ENCODE results near the gene NOP58.
A peak's percentile ranks its signal among the peaks of the same experiment; 100 is the strongest.
"Not testable (repeated sequence)": the region's sequence is repeated elsewhere in the genome, so short reads cannot be mapped to it uniquely, and the experiment has no call there.

The NOP58 gene

GRCh38 chr2:202265467-202266277, at the start of gene NOP58:
TSS of gene NOP58 (plus strand) at chr2:202265763. CDS start at chr2:202265942, 179 bp downstream.
- DNase-seq (ENCODE audit: low spot score), result peak; percentile 92

- DNase-seq (ENCODE audit: low spot score), result no peak
Observed at GRCh38 chr2:202221873-202222272, 43.7 kb upstream of the NOP58 start.

- DNase-seq (ENCODE audit: low spot score), result peak; percentile 40
Observed at GRCh38 chr2:202237787-202238233, 27.8 kb upstream of the NOP58 start.

GRCh38 chr2:202238234-202239197, 27.0 kb upstream of the NOP58 start, which contains the start of gene SUMO1:
TSS of gene SUMO1 (minus strand) at chr2:202238597. CDS start at chr2:202238451, 146 bp downstream.
- peak; percentile 78 for DNase-seq (ENCODE audit: low spot score)

- DNase-seq (ENCODE audit: low spot score), result not testable (repeated sequence)
Observed at GRCh38 chr2:202247710-202248109, 17.9 kb upstream of the NOP58 start.

- peak; percentile 66 for DNase-seq (ENCODE audit: low spot score)
Observed at GRCh38 chr2:202249521-202250253, 15.9 kb upstream of the NOP58 start.

- no peak for DNase-seq (ENCODE audit: low spot score)
Observed at GRCh38 chr2:202251494-202251893, 14.1 kb upstream of the NOP58 start.

GRCh38 chr2:202261531-202261930, 4.0 kb upstream of the NOP58 start:
- DNase-seq (ENCODE audit: low spot score), result no peak

- DNase-seq (ENCODE audit: low spot score), result no peak
Observed at GRCh38 chr2:202267495-202267894, 1.9 kb downstream of the NOP58 start.

GRCh38 chr2:202269585-202269984, 4.0 kb downstream of the NOP58 start:
- DNase-seq (ENCODE audit: low spot score), result no peak

GRCh38 chr2:202270487-202270886, 4.9 kb downstream of the NOP58 start:
- no peak for DNase-seq (ENCODE audit: low spot score)

- DNase-seq (ENCODE audit: low spot score), result not testable (repeated sequence)
Observed at GRCh38 chr2:202276078-202276720, 10.6 kb downstream of the NOP58 start.

GRCh38 chr2:202278036-202278760, 12.6 kb downstream of the NOP58 start:
- DNase-seq (ENCODE audit: low spot score), result peak; percentile 49

GRCh38 chr2:202278944-202279343, 13.4 kb downstream of the NOP58 start:
- DNase-seq (ENCODE audit: low spot score), result peak; percentile 76

GRCh38 chr2:202286595-202286994, 21.0 kb downstream of the NOP58 start:
- DNase-seq (ENCODE audit: low spot score), result no peak

GRCh38 chr2:202289394-202290204, 24.0 kb downstream of the NOP58 start:
- DNase-seq (ENCODE audit: low spot score), result no peak

- no peak for DNase-seq (ENCODE audit: low spot score)
Observed at GRCh38 chr2:202290316-202290715, 24.8 kb downstream of the NOP58 start.

- no peak for DNase-seq (ENCODE audit: low spot score)
Observed at GRCh38 chr2:202290970-202291369, 25.4 kb downstream of the NOP58 start.

- no peak for DNase-seq (ENCODE audit: low spot score)
Observed at GRCh38 chr2:202299712-202300111, 34.1 kb downstream of the NOP58 start.

- no peak for DNase-seq (ENCODE audit: low spot score)
Observed at GRCh38 chr2:202306034-202306433, 40.5 kb downstream of the NOP58 start.
